Esophagus muscularis mucosa (tissue), 4 donors: ENCODE measurements around the gene VCL.
"Not testable (repeated sequence)": the region's sequence is repeated elsewhere in the genome, so short reads cannot be mapped to it uniquely, and the experiment has no call there.

ENCODE experiments used
- EP300 ChIP-seq: sonication (generic); formaldehyde crosslinking; IDR thresholded peaks from one replicate; pipeline ENCODE4 v1.6.1; 2017; ENCODE audit warnings: antibody characterized with exemption
- POLR2AphosphoS5 ChIP-seq, 2 donors: sonication (generic); formaldehyde crosslinking; IDR thresholded peaks; one replicate each; pipeline ENCODE4 v1.6.1; 2017; ENCODE audit warnings: antibody characterized with exemption in 2 of 2
- TF ChIP-seq, protein P1 (sequence below), 3 experiments: fragments of 200-600 bp in 2 of 3; fragments of 450-650 bp in 1 of 3; sonication (generic) in 2 of 3; IDR thresholded peaks; one replicate each; pipeline ENCODE4 v1.5.1; 2017 to 2019; ENCODE audit warnings: antibody characterized with exemption in 3 of 3, mild to moderate bottlenecking in 2 of 3, moderate library complexity in 1 of 3

DNA sequence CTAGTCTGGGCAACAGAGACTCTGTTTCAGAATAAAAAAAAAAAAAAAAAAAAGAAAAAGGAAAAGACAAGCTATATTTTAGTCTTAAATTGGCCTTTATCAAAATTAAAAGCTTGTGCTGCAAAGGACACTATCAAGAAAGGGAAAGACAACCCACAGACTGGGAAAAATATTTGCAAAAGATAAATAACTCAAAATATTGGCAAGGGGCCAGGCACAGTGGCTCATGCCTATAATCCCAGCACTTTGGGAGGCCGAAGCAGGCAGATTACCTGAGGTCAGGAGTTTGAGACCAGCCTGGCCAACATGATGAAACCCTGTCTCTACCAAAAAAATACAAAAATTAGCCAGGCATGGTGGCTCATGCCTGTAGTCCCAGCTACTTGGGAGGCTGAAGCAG is 34.3 kb downstream of the VCL start:
- TF ChIP-seq EP300; POLR2AphosphoS5 (IDR thresholded peaks at IDR 0.05): not testable (repeated sequence)
- TF ChIP-seq, protein P1, sequence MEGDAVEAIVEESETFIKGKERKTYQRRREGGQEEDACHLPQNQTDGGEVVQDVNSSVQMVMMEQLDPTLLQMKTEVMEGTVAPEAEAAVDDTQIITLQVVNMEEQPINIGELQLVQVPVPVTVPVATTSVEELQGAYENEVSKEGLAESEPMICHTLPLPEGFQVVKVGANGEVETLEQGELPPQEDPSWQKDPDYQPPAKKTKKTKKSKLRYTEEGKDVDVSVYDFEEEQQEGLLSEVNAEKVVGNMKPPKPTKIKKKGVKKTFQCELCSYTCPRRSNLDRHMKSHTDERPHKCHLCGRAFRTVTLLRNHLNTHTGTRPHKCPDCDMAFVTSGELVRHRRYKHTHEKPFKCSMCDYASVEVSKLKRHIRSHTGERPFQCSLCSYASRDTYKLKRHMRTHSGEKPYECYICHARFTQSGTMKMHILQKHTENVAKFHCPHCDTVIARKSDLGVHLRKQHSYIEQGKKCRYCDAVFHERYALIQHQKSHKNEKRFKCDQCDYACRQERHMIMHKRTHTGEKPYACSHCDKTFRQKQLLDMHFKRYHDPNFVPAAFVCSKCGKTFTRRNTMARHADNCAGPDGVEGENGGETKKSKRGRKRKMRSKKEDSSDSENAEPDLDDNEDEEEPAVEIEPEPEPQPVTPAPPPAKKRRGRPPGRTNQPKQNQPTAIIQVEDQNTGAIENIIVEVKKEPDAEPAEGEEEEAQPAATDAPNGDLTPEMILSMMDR (IDR thresholded peaks at IDR 0.05), result not testable (repeated sequence)
